GM23338 (cell line): ENCODE results near the gene ARHGAP32.

Experiments
- EZH2 ChIP-seq: fragments of 200-600 bp; sonication (generic); IDR thresholded peaks from one replicate; pipeline ENCODE4 v1.8.0; 2017; ENCODE audit warnings: antibody characterized with exemption, mild to moderate bottlenecking, low read depth; ENCODE audit not compliant: unreplicated experiment
- EZH2phosphoT487 ChIP-seq: fragments of 200-600 bp; sonication (generic); IDR thresholded peaks from one replicate; pipeline ENCODE4 v1.8.1; 2018; ENCODE audit warnings: antibody characterized with exemption; ENCODE audit not compliant: unreplicated experiment
- POLR2AphosphoS5 ChIP-seq: IDR thresholded peaks from 2 replicates; pipeline ENCODE4 v1.6.1; 2016; ENCODE audit warnings: antibody characterized with exemption, low read depth
- REST ChIP-seq: IDR thresholded peaks from one replicate; pipeline ENCODE4 v1.6.1; 2018; ENCODE audit warnings: antibody characterized with exemption; ENCODE audit not compliant: unreplicated experiment
- TF ChIP-seq, protein P1 (sequence below), 2 experiments: fragments of 200-600 bp in 1 of 2; sonication (generic) in 1 of 2; conservative IDR thresholded peaks; 2 replicates each; pipeline versions ENCODE4 v1.5.1 to v1.6.1; 2016 to 2017; ENCODE audit warnings: antibody characterized with exemption in 2 of 2, low read depth in 2 of 2, mild to moderate bottlenecking in 2 of 2, moderate library complexity in 1 of 2

DNA sequence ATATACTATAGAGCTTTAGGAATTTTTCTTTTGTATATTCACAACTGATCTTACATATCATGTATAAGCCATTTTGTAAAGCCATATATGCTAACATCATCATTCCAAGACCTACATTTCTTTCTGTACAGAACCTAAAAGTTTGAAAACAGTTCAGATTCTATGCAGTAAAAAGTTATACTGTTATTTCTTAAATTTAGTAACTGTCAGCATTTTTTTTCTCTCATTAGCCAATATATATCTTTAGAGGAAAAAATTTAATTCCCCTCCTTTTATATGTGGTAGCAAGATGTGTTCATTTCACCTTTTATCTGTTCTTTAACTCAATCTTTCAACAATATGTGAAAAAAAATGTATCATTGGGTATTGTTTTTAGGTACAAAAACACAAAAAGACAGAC lies 129.0 kb downstream of the ARHGAP32 start:
- TF ChIP-seq REST (no peak), POLR2AphosphoS5 (no peak), EZH2 (no peak), EZH2phosphoT487 (no peak)
- TF ChIP-seq, protein P1, sequence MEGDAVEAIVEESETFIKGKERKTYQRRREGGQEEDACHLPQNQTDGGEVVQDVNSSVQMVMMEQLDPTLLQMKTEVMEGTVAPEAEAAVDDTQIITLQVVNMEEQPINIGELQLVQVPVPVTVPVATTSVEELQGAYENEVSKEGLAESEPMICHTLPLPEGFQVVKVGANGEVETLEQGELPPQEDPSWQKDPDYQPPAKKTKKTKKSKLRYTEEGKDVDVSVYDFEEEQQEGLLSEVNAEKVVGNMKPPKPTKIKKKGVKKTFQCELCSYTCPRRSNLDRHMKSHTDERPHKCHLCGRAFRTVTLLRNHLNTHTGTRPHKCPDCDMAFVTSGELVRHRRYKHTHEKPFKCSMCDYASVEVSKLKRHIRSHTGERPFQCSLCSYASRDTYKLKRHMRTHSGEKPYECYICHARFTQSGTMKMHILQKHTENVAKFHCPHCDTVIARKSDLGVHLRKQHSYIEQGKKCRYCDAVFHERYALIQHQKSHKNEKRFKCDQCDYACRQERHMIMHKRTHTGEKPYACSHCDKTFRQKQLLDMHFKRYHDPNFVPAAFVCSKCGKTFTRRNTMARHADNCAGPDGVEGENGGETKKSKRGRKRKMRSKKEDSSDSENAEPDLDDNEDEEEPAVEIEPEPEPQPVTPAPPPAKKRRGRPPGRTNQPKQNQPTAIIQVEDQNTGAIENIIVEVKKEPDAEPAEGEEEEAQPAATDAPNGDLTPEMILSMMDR (conservative IDR thresholded peaks at IDR 0.05; ENCODE audit: low read depth in 2 of 2), result no peak
